GM21737 (cell line): ENCODE results near the gene KDM1B.

Source experiments
- ATAC-seq: cut with Tn5 transposase; IDR thresholded peaks from one replicate; pipeline ENCODE4 v1.9.1; 2021; ENCODE audit warnings: mild to moderate bottlenecking, moderate library complexity; ENCODE audit not compliant: unreplicated experiment

The KDM1B gene

DNA sequence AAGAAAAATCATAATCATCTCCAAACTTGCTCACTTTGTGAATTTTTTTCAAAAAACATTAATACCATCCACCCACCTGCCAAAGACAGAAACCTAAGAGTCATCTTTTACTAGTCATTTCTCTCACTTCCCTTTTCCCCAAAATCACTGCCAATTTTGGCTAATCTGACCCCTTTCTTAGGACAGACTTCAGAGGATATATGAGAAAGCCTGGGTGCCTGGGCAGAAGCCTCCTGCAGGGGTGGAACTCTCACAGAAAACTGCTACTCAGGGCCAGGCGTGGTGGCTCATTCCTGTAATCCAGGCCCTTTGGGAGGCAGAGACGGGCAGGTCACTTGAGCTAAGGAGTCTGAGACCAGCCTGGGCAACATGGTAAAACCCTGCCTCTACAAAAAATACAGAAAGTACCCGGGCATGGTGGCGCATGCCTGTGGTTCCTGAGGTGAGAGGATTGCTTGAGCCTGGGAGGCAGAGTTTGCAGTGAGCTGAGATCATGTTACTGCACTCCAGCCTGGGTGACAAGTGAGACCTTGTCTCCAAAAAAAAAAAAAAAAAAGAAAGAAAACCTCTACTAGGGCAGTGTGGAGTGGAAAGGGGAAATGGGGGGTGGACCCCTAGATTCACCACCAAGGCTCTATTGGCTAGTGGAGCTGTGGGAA lies 105.4 kb downstream of the KDM1B start:
- peak; percentile 40 for ATAC-seq

DNA sequence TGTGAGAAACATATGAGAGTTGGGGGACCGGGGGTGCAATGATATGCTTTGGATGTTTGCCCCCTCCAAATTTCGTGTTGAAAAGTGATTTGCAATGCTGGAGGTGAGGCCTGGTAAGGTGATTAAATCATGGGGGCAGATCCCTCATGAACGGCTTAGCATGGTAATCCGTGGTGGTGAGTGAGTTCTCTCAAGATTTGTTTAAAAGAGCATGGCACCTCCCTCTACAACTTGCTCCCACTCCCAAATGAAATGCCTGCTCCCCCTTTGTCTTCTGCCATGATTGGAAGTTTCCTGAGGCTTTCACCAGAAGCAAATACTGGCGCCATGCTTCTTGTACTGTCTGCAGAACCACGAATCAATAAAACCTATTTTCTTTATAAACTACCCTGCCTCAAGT lies 106.7 kb downstream of the KDM1B start:
- ATAC-seq, result no peak

- ATAC-seq, result peak; percentile 51
Observed at GRCh38 chr6:18262702-18263417, 107.6 kb downstream of the KDM1B start.

GRCh38 chr6:18263418-18264218 lies 108.4 kb downstream of the KDM1B start:
- ATAC-seq, result peak; percentile 10

DNA sequence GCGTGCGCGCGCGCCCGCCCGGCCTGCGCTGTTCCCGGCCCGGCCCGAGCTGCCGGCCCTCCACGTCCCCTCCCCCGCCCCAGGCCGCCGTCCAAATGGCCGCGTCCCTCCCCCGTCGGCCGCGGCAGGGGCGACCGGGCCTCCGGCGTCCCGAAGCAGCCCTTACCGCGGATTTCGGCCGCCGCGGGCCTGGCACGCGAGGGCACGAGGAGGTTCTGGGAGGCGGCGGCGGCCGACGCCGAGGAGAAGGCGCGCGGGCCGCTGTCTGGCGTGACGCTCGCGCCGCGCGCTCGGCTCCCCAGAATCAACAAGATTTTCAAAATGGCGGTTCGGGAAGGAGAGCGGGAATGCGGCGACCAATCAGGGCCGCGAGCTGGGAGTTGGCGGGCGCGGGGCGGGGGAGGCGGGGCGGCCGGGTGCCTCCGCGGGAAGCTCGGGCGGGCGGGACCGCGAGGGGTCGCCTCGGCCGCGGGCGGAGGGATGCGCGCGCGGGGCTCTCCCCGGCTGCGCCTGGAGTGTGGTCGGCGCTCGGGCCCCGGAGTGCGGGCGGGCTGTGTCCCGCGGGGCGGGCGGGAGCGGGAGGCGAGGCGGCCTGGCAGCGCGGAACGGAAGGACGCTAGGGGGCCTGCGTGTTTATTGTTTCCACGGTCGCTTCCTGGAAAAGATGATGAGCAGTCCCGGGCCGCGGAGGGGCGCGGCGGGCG lies 109.1 kb downstream of the KDM1B start, which contains the start of gene DEK:
Gene DEK, minus strand, starts transcription at position 312 of the 704 bp plus-strand sequence. CDS start 543 bp downstream, outside the sequence.
- ATAC-seq, result peak; percentile 36

- ATAC-seq, result no peak
Observed at GRCh38 chr6:18264923-18265377, 109.7 kb downstream of the KDM1B start.

- ATAC-seq, result no peak
Observed at GRCh38 chr6:18265787-18266522, 110.7 kb downstream of the KDM1B start.

DNA sequence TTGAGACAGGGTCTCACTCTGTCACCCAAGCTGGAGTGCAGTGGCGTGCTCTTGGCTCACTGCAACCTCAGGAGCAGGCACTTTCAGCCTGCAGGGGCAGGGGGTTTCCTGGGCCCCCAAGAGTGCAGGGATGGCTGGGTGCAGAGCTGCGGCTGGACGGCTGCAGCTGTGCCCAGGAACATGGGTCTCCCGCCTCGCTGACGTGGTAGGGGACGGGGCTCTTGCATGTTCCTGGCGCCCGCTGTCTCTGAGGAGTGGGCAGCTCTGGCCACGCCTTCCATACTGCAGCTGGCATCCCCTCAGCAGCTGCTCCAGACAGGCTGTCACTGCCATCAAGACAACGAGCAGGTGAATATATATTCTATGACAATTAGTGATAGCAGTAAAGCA lies 111.3 kb downstream of the KDM1B start:
- no peak for ATAC-seq

- no peak for ATAC-seq
Observed at GRCh38 chr6:18268066-18268465, 112.8 kb downstream of the KDM1B start.

DNA sequence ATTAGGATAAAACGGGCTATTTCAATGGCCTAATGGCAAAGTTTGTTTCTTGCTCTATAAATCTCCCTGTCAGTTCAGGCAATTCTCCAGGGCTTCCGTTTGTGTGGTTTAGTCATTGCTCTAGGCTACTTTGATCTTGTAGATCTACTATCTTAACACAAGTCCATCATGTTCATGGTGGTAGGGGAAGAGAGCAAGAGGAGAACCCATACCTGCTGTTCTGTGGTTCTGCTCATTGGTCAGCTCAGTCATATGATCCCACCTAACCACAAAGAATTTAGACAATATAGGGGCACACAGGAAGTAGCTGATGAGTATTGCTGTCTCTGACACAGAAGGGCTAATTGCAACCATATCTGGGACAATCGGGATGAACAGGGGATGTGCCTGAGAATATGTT lies 114.0 kb downstream of the KDM1B start:
- ATAC-seq, result no peak

DNA sequence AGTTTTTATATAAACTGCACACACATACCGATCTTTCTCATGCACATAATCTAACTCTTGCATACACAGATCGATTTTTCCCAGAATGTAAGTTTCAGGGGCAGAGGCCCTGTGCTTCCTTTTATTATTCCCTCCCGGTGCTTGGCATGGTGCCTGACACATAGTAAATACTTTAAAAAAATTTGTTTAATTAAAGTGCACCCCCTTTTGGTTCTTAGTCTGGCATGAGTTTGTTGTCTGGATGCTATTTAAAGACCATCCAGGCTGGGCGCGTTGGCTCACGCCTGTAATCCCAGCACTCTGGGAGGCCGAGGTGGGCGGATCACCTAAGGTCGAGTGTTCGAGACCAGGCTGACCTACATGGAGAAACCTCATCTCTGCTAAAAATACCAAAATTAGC lies 114.5 kb downstream of the KDM1B start:
- no peak for ATAC-seq

GRCh38 chr6:18270216-18270615 lies 115.0 kb downstream of the KDM1B start:
- ATAC-seq, result no peak
